GM13976 (cell line): ENCODE data around the gene ADGRF4.

Source experiments
- DNase-seq: peaks from one replicate; pipeline ENCODE4 v3.0.0; 2012; ENCODE audit warnings: low spot score
- in situ Hi-C: fragments of 300-500 bp; cut with MboI; formaldehyde crosslinking; loops from one replicate; pipeline ENCODE4 v1.12.0; 2022; ENCODE audit warnings: low sequenced_read_pairs, mixed read lengths, inconsistent platforms; ENCODE audit not compliant: unreplicated experiment
- TF ChIP-seq, protein P1 (sequence below): IDR thresholded peaks from 2 replicates; pipeline ENCODE4 v1.5.1; 2012; ENCODE audit warnings: borderline replicate concordance, mild to moderate bottlenecking; ENCODE audit not compliant: insufficient read depth; ENCODE audit errors: extremely low read depth, missing control alignments, control extremely low read depth

ADGRF4 gene

DNA sequence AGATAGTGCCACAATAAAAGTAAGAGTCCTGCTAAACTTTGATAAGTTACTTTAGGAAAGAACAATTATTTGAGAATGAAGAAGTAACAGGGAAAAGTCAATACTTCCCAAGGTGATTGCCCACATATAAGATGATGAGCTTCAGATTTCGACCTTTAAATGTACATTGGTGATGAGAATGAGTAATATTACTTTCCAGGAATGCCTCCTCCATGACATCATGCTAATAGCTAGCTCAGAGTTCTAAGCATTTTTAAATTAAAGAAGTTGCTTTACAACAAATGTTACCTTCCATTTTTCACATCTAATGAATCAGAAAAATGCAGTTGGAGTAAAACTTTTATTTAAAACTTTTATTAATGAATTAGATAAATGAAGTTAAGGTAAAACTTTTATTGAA, 61.0 kb downstream of the ADGRF4 start:
- DNase-seq = no peak
- in situ Hi-C loops = no loop called here
- TF ChIP-seq, protein P1, sequence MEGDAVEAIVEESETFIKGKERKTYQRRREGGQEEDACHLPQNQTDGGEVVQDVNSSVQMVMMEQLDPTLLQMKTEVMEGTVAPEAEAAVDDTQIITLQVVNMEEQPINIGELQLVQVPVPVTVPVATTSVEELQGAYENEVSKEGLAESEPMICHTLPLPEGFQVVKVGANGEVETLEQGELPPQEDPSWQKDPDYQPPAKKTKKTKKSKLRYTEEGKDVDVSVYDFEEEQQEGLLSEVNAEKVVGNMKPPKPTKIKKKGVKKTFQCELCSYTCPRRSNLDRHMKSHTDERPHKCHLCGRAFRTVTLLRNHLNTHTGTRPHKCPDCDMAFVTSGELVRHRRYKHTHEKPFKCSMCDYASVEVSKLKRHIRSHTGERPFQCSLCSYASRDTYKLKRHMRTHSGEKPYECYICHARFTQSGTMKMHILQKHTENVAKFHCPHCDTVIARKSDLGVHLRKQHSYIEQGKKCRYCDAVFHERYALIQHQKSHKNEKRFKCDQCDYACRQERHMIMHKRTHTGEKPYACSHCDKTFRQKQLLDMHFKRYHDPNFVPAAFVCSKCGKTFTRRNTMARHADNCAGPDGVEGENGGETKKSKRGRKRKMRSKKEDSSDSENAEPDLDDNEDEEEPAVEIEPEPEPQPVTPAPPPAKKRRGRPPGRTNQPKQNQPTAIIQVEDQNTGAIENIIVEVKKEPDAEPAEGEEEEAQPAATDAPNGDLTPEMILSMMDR = no peak

GRCh38 chr6:47762502-47762901, 64.1 kb downstream of the ADGRF4 start:
- TF ChIP-seq, protein P1 = no peak
- DNase-seq = no peak
- in situ Hi-C loops = no loop called here

DNA sequence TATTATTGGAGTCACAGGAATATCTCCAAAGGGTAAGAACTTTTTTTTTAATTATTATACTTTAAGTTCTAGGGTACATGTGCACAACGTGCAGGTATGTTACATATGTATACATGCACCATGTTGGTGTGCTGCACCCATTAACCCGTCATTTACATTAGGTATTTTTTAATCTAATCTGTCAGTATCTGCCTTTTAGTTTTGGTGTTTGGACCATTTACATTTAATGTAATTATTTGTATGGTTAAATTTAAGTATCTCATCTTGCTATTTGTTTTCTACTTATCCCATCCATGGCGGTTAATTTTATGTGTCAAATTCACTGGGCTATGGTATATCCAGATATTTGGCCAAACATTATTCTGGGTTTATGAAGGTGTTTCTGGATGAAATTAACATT, 68.1 kb downstream of the ADGRF4 start:
- no peak for DNase-seq
- in situ Hi-C loops = no loop called here

DNA sequence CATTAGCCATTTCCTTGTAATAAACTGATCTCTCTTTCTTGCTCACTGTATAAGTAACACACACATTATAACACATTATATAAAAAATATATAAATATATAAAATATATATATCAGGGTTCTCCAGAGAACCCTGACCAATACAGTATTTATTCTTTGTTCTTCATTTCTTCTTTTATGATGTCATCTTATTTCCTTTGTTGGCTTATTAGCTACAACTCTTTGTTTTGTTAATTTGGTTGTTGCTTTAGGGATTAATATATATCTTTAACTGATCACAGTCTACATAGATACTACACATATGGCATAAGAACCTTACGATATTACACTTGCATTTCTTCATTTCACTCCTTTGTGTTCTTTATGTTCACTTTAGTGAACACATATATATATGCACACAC, 68.7 kb downstream of the ADGRF4 start:
- in situ Hi-C loops = no loop called here
- no peak for DNase-seq

More for the DNA sequence above, 68.1 kb downstream of the ADGRF4 start:
- TF ChIP-seq, protein P1 = no peak

GRCh38 chr6:47769982-47770381, 71.6 kb downstream of the ADGRF4 start:
- in situ Hi-C loops = no loop called here
- DNase-seq = no peak
- TF ChIP-seq, protein P1 = no peak

More for the DNA sequence above, 68.7 kb downstream of the ADGRF4 start:
- TF ChIP-seq, protein P1 = no peak
